ENCODE results near the gene HOXD4.

GRCh38 chr2:176112375-176113302, 38.7 kb upstream of the HOXD4 start:
- TF ChIP-seq POLR2AphosphoS5 (IDR thresholded peaks at IDR 0.05) (no peak), CTCF (IDR thresholded peaks at IDR 0.05) (no peak)

Data from transverse colon (tissue), 4 donors.